ENCODE data around the gene PLP1.

PLP1 gene, protein sequence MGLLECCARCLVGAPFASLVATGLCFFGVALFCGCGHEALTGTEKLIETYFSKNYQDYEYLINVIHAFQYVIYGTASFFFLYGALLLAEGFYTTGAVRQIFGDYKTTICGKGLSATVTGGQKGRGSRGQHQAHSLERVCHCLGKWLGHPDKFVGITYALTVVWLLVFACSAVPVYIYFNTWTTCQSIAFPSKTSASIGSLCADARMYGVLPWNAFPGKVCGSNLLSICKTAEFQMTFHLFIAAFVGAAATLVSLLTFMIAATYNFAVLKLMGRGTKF

DNA sequence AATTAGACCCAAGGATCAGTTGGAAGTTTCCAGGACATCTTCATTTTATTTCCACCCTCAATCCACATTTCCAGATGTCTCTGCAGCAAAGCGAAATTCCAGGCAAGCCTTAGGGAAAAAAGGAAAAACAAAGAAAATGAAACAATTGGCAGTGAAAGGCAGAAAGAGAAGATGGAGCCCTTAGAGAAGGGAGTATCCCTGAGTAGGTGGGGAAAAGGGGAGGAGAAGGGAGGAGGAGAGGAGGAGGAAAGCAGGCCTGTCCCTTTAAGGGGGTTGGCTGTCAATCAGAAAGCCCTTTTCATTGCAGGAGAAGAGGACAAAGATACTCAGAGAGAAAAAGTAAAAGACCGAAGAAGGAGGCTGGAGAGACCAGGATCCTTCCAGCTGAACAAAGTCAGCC, at the start of gene PLP1:
TSS of gene PLP1 (plus strand) at position 295 of the 400 bp plus-strand sequence. CDS start 156 bp downstream, outside the sequence.
- no peak within 1 kb of the TSS for H3K9ac ChIP-seq (ENCODE audit: low read length)
- no peak within 1 kb of the TSS for H2AFZ ChIP-seq (ENCODE audit: low read depth, low read length, severe bottlenecking)
- H3K36me3 ChIP-seq (ENCODE audit: low read length) = no peaks in the 10 kb centered on the region
- no peaks in the 10 kb centered on the region for H3K9me3 ChIP-seq (ENCODE audit: insufficient read depth, low read length)
- TF ChIP-seq, protein P1, sequence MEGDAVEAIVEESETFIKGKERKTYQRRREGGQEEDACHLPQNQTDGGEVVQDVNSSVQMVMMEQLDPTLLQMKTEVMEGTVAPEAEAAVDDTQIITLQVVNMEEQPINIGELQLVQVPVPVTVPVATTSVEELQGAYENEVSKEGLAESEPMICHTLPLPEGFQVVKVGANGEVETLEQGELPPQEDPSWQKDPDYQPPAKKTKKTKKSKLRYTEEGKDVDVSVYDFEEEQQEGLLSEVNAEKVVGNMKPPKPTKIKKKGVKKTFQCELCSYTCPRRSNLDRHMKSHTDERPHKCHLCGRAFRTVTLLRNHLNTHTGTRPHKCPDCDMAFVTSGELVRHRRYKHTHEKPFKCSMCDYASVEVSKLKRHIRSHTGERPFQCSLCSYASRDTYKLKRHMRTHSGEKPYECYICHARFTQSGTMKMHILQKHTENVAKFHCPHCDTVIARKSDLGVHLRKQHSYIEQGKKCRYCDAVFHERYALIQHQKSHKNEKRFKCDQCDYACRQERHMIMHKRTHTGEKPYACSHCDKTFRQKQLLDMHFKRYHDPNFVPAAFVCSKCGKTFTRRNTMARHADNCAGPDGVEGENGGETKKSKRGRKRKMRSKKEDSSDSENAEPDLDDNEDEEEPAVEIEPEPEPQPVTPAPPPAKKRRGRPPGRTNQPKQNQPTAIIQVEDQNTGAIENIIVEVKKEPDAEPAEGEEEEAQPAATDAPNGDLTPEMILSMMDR (IDR thresholded peaks at IDR 0.05; ENCODE audit: insufficient read depth, low read length, poor library complexity, severe bottlenecking) = no peak
- no peak for TF ChIP-seq EZH2phosphoT487 (conservative IDR thresholded peaks at IDR 0.05; ENCODE audit: low read length)
- H4K20me1 ChIP-seq (ENCODE audit: low read depth, low read length) = no peaks in the 10 kb centered on the region
- H3K9me2 ChIP-seq (replicated peaks; ENCODE audit: insufficient read depth, low read length) = no peaks in the 10 kb centered on the region
- no peak within 1 kb of the TSS for H3K4me3 ChIP-seq (ENCODE audit: insufficient read depth, low read length, poor library complexity, severe bottlenecking)
- no peak within 1 kb of the TSS for H3K4me2 ChIP-seq (ENCODE audit: low read depth, low read length, poor library complexity, severe bottlenecking)
- H3K27me3 ChIP-seq (ENCODE audit: low read length) = no peaks in the 10 kb centered on the region
- H3K27ac ChIP-seq (ENCODE audit: low read depth, low read length) = no peak within 1 kb of the TSS
- no peaks in the 10 kb centered on the region for H3K79me2 ChIP-seq (ENCODE audit: insufficient read depth, low read length)
- no peaks in the 10 kb centered on the region for H3F3A ChIP-seq (ENCODE audit: insufficient read depth)

DNA sequence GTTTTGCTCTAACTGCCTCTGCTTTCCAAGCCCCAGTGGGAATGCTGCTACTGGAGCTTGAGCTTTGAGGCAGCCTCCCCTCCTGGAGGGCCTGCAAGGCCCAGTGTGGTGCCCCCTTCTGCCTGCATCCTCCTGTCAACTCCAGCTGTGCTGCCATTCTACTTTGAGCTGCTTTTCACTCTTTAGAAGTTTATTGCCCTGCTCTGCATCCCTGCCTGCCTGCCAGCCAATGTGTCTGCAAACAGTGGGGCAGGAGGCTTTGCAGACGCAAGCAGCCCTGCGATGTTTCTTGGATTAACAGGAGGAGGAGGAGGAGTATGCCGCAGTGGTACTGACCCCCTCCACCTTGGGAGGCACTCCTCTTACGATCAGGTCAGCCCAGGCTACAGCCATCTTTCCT, 49.5 kb upstream of the PLP1 start:
- Histone ChIP-seq H3K9me3 (ENCODE audit: insufficient read depth, low read length) (no peaks in the 10 kb centered on the region), H3K9ac (ENCODE audit: low read length) (no peak overlapping the region), H3K4me2 (ENCODE audit: low read depth, low read length, poor library complexity, severe bottlenecking) (no peak overlapping the region), H2AFZ (ENCODE audit: low read depth, low read length, severe bottlenecking) (no peak overlapping the region), H3K27ac (ENCODE audit: low read depth, low read length) (no peak overlapping the region), H3K79me2 (ENCODE audit: insufficient read depth, low read length) (no peaks in the 10 kb centered on the region), H3K4me3 (ENCODE audit: insufficient read depth, low read length, poor library complexity, severe bottlenecking) (no peak overlapping the region), H3F3A (ENCODE audit: insufficient read depth) (no peaks in the 10 kb centered on the region), H3K9me2 (replicated peaks; ENCODE audit: insufficient read depth, low read length) (no peaks in the 10 kb centered on the region), H3K27me3 (ENCODE audit: low read length) (no peaks in the 10 kb centered on the region), H4K20me1 (ENCODE audit: low read depth, low read length) (no peaks in the 10 kb centered on the region), H3K36me3 (ENCODE audit: low read length) (no peaks in the 10 kb centered on the region)
- TF ChIP-seq, protein P1 (IDR thresholded peaks at IDR 0.05; ENCODE audit: insufficient read depth, low read length, poor library complexity, severe bottlenecking) = no peak
- no peak for TF ChIP-seq EZH2phosphoT487 (conservative IDR thresholded peaks at IDR 0.05; ENCODE audit: low read length)

DNA sequence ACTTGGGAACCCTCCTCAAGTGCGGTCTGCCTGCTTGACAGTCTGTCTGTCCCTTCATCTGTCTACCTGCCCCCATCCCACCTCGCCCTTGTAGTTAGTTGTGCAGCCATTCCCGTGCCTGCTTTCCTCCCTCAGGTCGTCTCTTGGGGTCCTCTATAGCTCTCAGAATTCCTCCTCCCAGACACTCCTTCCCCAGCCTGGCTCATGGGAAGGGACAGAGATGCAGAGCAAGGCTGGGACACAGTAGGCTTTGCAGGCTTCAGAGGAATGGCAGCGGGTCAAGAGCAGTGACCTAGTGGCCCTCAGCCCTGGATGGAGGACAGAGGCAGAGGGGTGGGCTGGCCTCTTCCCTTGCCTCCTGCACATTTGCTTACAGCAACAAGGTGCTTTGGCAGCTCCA, 47.6 kb upstream of the PLP1 start:
- Histone ChIP-seq H3K9me2 (replicated peaks; ENCODE audit: insufficient read depth, low read length) (no peaks in the 10 kb centered on the region), H2AFZ (ENCODE audit: low read depth, low read length, severe bottlenecking) (no peak overlapping the region), H3K9ac (ENCODE audit: low read length) (no peak overlapping the region), H3F3A (ENCODE audit: insufficient read depth) (no peaks in the 10 kb centered on the region), H3K4me2 (ENCODE audit: low read depth, low read length, poor library complexity, severe bottlenecking) (no peak overlapping the region), H3K36me3 (ENCODE audit: low read length) (no peaks in the 10 kb centered on the region), H4K20me1 (ENCODE audit: low read depth, low read length) (no peaks in the 10 kb centered on the region), H3K27me3 (ENCODE audit: low read length) (no peaks in the 10 kb centered on the region), H3K4me3 (ENCODE audit: insufficient read depth, low read length, poor library complexity, severe bottlenecking) (no peak overlapping the region), H3K9me3 (ENCODE audit: insufficient read depth, low read length) (no peaks in the 10 kb centered on the region), H3K79me2 (ENCODE audit: insufficient read depth, low read length) (no peaks in the 10 kb centered on the region), H3K27ac (ENCODE audit: low read depth, low read length) (no peak overlapping the region)
- no peak for TF ChIP-seq EZH2phosphoT487 (conservative IDR thresholded peaks at IDR 0.05; ENCODE audit: low read length)
- TF ChIP-seq, protein P1 (IDR thresholded peaks at IDR 0.05; ENCODE audit: insufficient read depth, low read length, poor library complexity, severe bottlenecking) = no peak

Data from SU-DHL-6 (cell line).